Aorta (tissue), 5 donors: ENCODE data around the gene CYFIP1. TPM values are rescaled to one million over a fixed set of nuclear protein-coding genes. Genes with fewer than 3 reads are reported as not detected.

Experiments used
- ATAC-seq: fragments of 200-7000 bp; cut with Tn5 transposase; one replicate; pipeline ENCODE4 v1.9.1; 2022; ENCODE audit warnings: moderate library complexity; ENCODE audit not compliant: low FRiP score
- DNase-seq, 2 donors: peaks; one replicate each; pipeline ENCODE4 v3.0.0-alpha.2; 2020
- H3K27ac ChIP-seq, 2 donors: one replicate each; pipeline ENCODE4 v1.5.1; 2013; ENCODE audit warnings: low read length in 2 of 2, mild to moderate bottlenecking in 2 of 2, moderate library complexity in 2 of 2, control low read depth in 1 of 2, inconsistent platforms in 1 of 2, low read depth in 1 of 2
- H3K27me3 ChIP-seq, 2 donors: one replicate each; pipeline ENCODE4 v1.6.1; 2013; ENCODE audit warnings: control low read depth in 1 of 2, low read length in 1 of 2, mild to moderate bottlenecking in 1 of 2, moderate library complexity in 1 of 2; ENCODE audit not compliant: insufficient read depth in 2 of 2, control insufficient read depth in 1 of 2
- H3K36me3 ChIP-seq, 2 donors: one replicate each; pipeline ENCODE4 v1.6.1; 2013; ENCODE audit warnings: control low read depth in 1 of 2, low read length in 1 of 2, mild to moderate bottlenecking in 1 of 2; ENCODE audit not compliant: insufficient read depth in 2 of 2, control insufficient read depth in 1 of 2
- H3K4me1 ChIP-seq, 2 donors: one replicate each; pipeline ENCODE4 v1.6.1; 2013; ENCODE audit warnings: low read length in 2 of 2, control low read depth in 1 of 2, mild to moderate bottlenecking in 1 of 2, moderate library complexity in 1 of 2; ENCODE audit not compliant: insufficient read depth in 2 of 2, control insufficient read depth in 1 of 2
- H3K4me3 ChIP-seq, 2 donors: one replicate each; pipeline ENCODE4 v1.5.1; 2013; ENCODE audit warnings: low read length in 2 of 2, control low read depth in 1 of 2, mild to moderate bottlenecking in 1 of 2
- H3K9me3 ChIP-seq: one replicate; pipeline ENCODE4 v1.6.1; 2013; ENCODE audit warnings: mild to moderate bottlenecking, low read length; ENCODE audit not compliant: control insufficient read depth
- WGBS, 2 donors: extraction: QIAGEN DNeasy Blood & Tissue Kit; methylation state at CpG; one replicate each; pipeline ENCODE4 v1.1.7; 2013; 5-methylcytosine and 5-hydroxymethylcytosine counted together
- intact Hi-C, 2 donors: fragments of 100-400 bp; cut with DNase I; formaldehyde crosslinking; loops; one replicate each; pipeline versions ENCODE4 v1.14.2 to v1.15.0; 2022
- polyA plus RNA-seq, 2 donors: library from polyadenylated mRNA; stranded (reverse); fragments of 200-250 nt; gene quantifications; one replicate each; pipeline ENCODE4 v1.2.3, GENCODE V29; 2013
- total RNA-seq, 2 donors: library from RNA; stranded (reverse); fragmentation: NEBNext Ultra II Directional; extraction: Animal tissue kit (Norgen Biotek cat#: 25700); gene quantifications; one replicate each; pipeline ENCODE4 v1.2.1, GENCODE V29; 2021
- donor health status: healthy with polysubstance abuse.
- donor health status: Bipolar disorder and iron deficiency.
- donor health status: DM: no; HTN: no; CAD: no.
- donor health status: DM: no; HTN: no; CAD: no.
- donor health status: DM: yes; HTN: yes; CAD: no.

The CYFIP1 gene
- total and polyA plus RNA-seq, 4 donors: 46.5 to 172 (median 104) TPM

GRCh38 chr15:22950256-22950990, 29.7 kb downstream of the CYFIP1 start:
- H3K36me3 ChIP-seq: no peaks in the 10 kb centered on the region
- intact Hi-C loops: loop anchor here in 1 of 2 donors (10.0 kb wide), 1 partner anchor 166 kb away; the partner anchor contains the start of gene NIPA1
- H3K27ac ChIP-seq: peak overlapping the region in 1 of 2 donors; percentile 71
- ATAC-seq: no peak
- 77 to 82% methylated on average over 25 of the region's 25 CpGs for WGBS, 2 donors
- H3K4me3 ChIP-seq: no peak overlapping the region
- no peaks in the 10 kb centered on the region for H3K9me3 ChIP-seq
- peak in 1 of 2 donors; percentile 32 for DNase-seq
- no peaks in the 10 kb centered on the region for H3K27me3 ChIP-seq
- peaks cover 0 to 3% of the 10 kb centered on the region in 2 donors for H3K4me1 ChIP-seq

- H3K27me3 ChIP-seq: no peaks in the 10 kb centered on the region
- ATAC-seq (peak; percentile 83), DNase-seq (peak; percentile 71 to 92)
- no peaks in the 10 kb centered on the region for H3K4me1 ChIP-seq
- H3K27ac ChIP-seq: peak overlapping the region in 1 of 2 donors; percentile 35
- intact Hi-C loops: loop anchor here in 1 of 2 donors (2.0 kb wide), 1 partner anchor 32 kb away; the partner anchor contains the start of gene CYFIP1
- H3K9me3 ChIP-seq: no peaks in the 10 kb centered on the region
- no peak overlapping the region for H3K4me3 ChIP-seq
- WGBS, 2 donors: 29 to 32% methylated on average over 21 of the region's 21 CpGs
- H3K36me3 ChIP-seq: no peaks in the 10 kb centered on the region
These were observed 31.1 kb downstream of the CYFIP1 start for GRCh38 chr15:22949074-22949547.

- ATAC-seq (no peak), DNase-seq (peak in 1 of 2 donors; percentile 51)
- WGBS, 2 donors: 74 to 77% methylated on average over 4 of the region's 4 CpGs
- Histone ChIP-seq H3K9me3 (no peaks in the 10 kb centered on the region), H3K36me3 (no peaks in the 10 kb centered on the region), H3K27me3 (no peaks in the 10 kb centered on the region), H3K4me3 (no peak overlapping the region), H3K27ac (no peak overlapping the region), H3K4me1 (no peaks in the 10 kb centered on the region)
- intact Hi-C loops: loop anchor here in 1 of 2 donors (2.0 kb wide), 1 partner anchor 33 kb away; the partner anchor contains the start of gene CYFIP1
These were observed 32.1 kb downstream of the CYFIP1 start for GRCh38 chr15:22948056-22948455.

GRCh38 chr15:22947101-22948000, 32.8 kb downstream of the CYFIP1 start:
- no peaks in the 10 kb centered on the region for H3K9me3 ChIP-seq
- H3K4me1 ChIP-seq: no peaks in the 10 kb centered on the region
- H3K4me3 ChIP-seq: no peak overlapping the region
- no peak for ATAC-seq
- H3K36me3 ChIP-seq: peaks cover 0 to 2% of the 10 kb centered on the region in 2 donors
- 82 to 84% methylated on average over 27 of the region's 27 CpGs for WGBS, 2 donors
- H3K27me3 ChIP-seq: no peaks in the 10 kb centered on the region
- no peak overlapping the region for H3K27ac ChIP-seq
- DNase-seq: peak in 1 of 2 donors; percentile 42
- intact Hi-C loops: no loop called here

- Histone ChIP-seq H3K36me3 (peaks cover 0 to 2% of the 10 kb centered on the region in 2 donors), H3K27ac (no peak overlapping the region), H3K9me3 (no peaks in the 10 kb centered on the region), H3K4me1 (no peaks in the 10 kb centered on the region), H3K27me3 (no peaks in the 10 kb centered on the region), H3K4me3 (no peak overlapping the region)
- intact Hi-C loops: no loop called here
- DNase-seq: no peak
- ATAC-seq: no peak
- 85 to 87% methylated on average over 10 of the region's 10 CpGs for WGBS, 2 donors
These were observed 35.1 kb downstream of the CYFIP1 start for GRCh38 chr15:22945071-22945470.

GRCh38 chr15:22944651-22945050, 35.5 kb downstream of the CYFIP1 start:
- no peak overlapping the region for H3K27ac ChIP-seq
- no peak overlapping the region for H3K4me3 ChIP-seq
- H3K27me3 ChIP-seq: no peaks in the 10 kb centered on the region
- no peak for ATAC-seq
- peaks cover 0 to 2% of the 10 kb centered on the region in 2 donors for H3K36me3 ChIP-seq
- H3K4me1 ChIP-seq: no peaks in the 10 kb centered on the region
- H3K9me3 ChIP-seq: no peaks in the 10 kb centered on the region
- intact Hi-C loops: loop anchor here in 1 of 2 donors (5.0 kb wide), 1 partner anchor 33 kb away; no protein-coding TSS in a partner anchor
- 75 to 86% methylated on average over 7 to 8 of the region's 8 CpGs for WGBS, 2 donors
- peak in 1 of 2 donors; percentile 42 for DNase-seq

- H3K36me3 ChIP-seq: peaks cover 0 to 3% of the 10 kb centered on the region in 2 donors
- H3K9me3 ChIP-seq: no peaks in the 10 kb centered on the region
- ATAC-seq (no peak), DNase-seq (peak in 1 of 2 donors; percentile 30)
- no peak overlapping the region for H3K27ac ChIP-seq
- no peaks in the 10 kb centered on the region for H3K4me1 ChIP-seq
- intact Hi-C loops: loop anchor here in 1 of 2 donors (5.0 kb wide), 1 partner anchor 34 kb away; no protein-coding TSS in a partner anchor
- no peak overlapping the region for H3K4me3 ChIP-seq
- WGBS, 2 donors: 93% methylated on average over 15 of the region's 15 CpGs
- no peaks in the 10 kb centered on the region for H3K27me3 ChIP-seq
These were observed 37.3 kb downstream of the CYFIP1 start for GRCh38 chr15:22942877-22943276.

- no peaks in the 10 kb centered on the region for H3K9me3 ChIP-seq
- no peak overlapping the region for H3K4me3 ChIP-seq
- peaks cover 0 to 5% of the 10 kb centered on the region in 2 donors for H3K36me3 ChIP-seq
- no peaks in the 10 kb centered on the region for H3K27me3 ChIP-seq
- no peaks in the 10 kb centered on the region for H3K4me1 ChIP-seq
- intact Hi-C loops: loop anchor here in 1 of 2 donors (5.0 kb wide), 1 partner anchor 35 kb away; no protein-coding TSS in a partner anchor
- WGBS, 2 donors: 85 to 90% methylated on average over 24 of the region's 24 CpGs
- DNase-seq (peak in 1 of 2 donors; percentile 9), ATAC-seq (no peak)
- no peak overlapping the region for H3K27ac ChIP-seq
These were observed 37.8 kb downstream of the CYFIP1 start for GRCh38 chr15:22942306-22942855.
